H9 (cell line): ENCODE measurements around the gene KDM4D. TPM values are rescaled to one million over a fixed set of nuclear protein-coding genes. Genes with fewer than 3 reads are reported as not detected.

Experiments
- DNase-seq: peaks from one replicate; pipeline ENCODE4 v3.0.0-alpha.2; 2017
- H2AFZ ChIP-seq: one replicate; pipeline ENCODE4 v1.6.1; 2013; ENCODE audit warnings: mild to moderate bottlenecking, low read length, control low read depth, moderate library complexity
- H2AK5ac ChIP-seq: 2 replicates; pipeline ENCODE4 v1.6.1; 2013; ENCODE audit warnings: low read length, control low read depth, mixed read lengths; ENCODE audit not compliant: insufficient read length
- H2BK120ac ChIP-seq: one replicate; pipeline ENCODE4 v1.6.1; 2013; ENCODE audit warnings: low read depth, mild to moderate bottlenecking, low read length, control low read depth, inconsistent platforms; ENCODE audit not compliant: poor library complexity, severe bottlenecking
- H2BK12ac ChIP-seq: 2 replicates; pipeline ENCODE4 v1.6.1; 2013; ENCODE audit warnings: low read length, control low read depth, mixed read lengths, low read depth; ENCODE audit not compliant: insufficient read length
- H2BK15ac ChIP-seq: 2 replicates; pipeline ENCODE4 v1.6.1; 2013; ENCODE audit warnings: low read depth, low read length, control low read depth
- H2BK20ac ChIP-seq: one replicate; pipeline ENCODE4 v1.6.1; 2013; ENCODE audit warnings: low read depth, mild to moderate bottlenecking, low read length, control low read depth, inconsistent platforms; ENCODE audit not compliant: poor library complexity, severe bottlenecking
- H2BK5ac ChIP-seq: 2 replicates; pipeline ENCODE4 v1.6.1; 2013; ENCODE audit warnings: low read length, control low read depth, mixed read lengths; ENCODE audit not compliant: insufficient read length
- H3K14ac ChIP-seq: 2 replicates; pipeline ENCODE4 v1.6.1; 2013; ENCODE audit warnings: low read length, control low read depth; ENCODE audit not compliant: insufficient read depth
- H3K18ac ChIP-seq: 2 replicates; pipeline ENCODE4 v1.6.1; 2013; ENCODE audit warnings: low read depth, mild to moderate bottlenecking, mixed read lengths, low read length, control low read depth; ENCODE audit not compliant: insufficient read length
- H3K23ac ChIP-seq: 2 replicates; pipeline ENCODE4 v1.6.1; 2013; ENCODE audit warnings: low read length, control low read depth, mixed read lengths, low read depth; ENCODE audit not compliant: insufficient read length
- H3K23me2 ChIP-seq: 2 replicates; pipeline ENCODE4 v1.6.1; 2013; ENCODE audit warnings: low read depth, mild to moderate bottlenecking, mixed read lengths, low read length, control low read depth; ENCODE audit not compliant: insufficient read length, poor library complexity, severe bottlenecking
- H3K27ac ChIP-seq: 2 replicates; pipeline ENCODE4 v1.5.1; 2013; ENCODE audit warnings: low read length, control low read depth, mixed read lengths, low read depth; ENCODE audit not compliant: insufficient read length
- H3K27me3 ChIP-seq: 2 replicates; pipeline ENCODE4 v1.6.1; 2013; ENCODE audit warnings: low read length, control low read depth, inconsistent platforms; ENCODE audit not compliant: insufficient read depth
- H3K4ac ChIP-seq: 2 replicates; pipeline ENCODE4 v1.6.1; 2013; ENCODE audit warnings: low read depth, mild to moderate bottlenecking, control low read depth, inconsistent platforms, low read length, moderate library complexity
- H3K4me1 ChIP-seq: 2 replicates; pipeline ENCODE4 v1.6.1; 2013; ENCODE audit warnings: low read length, control low read depth, inconsistent platforms; ENCODE audit not compliant: insufficient read depth
- H3K4me2 ChIP-seq: 2 replicates; pipeline ENCODE4 v1.6.1; 2013; ENCODE audit warnings: low read length, control low read depth, mixed read lengths; ENCODE audit not compliant: insufficient read length, insufficient read depth
- H3K56ac ChIP-seq: 2 replicates; pipeline ENCODE4 v1.6.1; 2013; ENCODE audit warnings: low read depth, mild to moderate bottlenecking, mixed read lengths, low read length, control low read depth; ENCODE audit not compliant: insufficient read length
- H3K79me1 ChIP-seq: 2 replicates; pipeline ENCODE4 v1.6.1; 2013; ENCODE audit warnings: low read depth, mild to moderate bottlenecking, moderate library complexity, low read length, control low read depth, inconsistent platforms; ENCODE audit not compliant: insufficient read depth, poor library complexity, severe bottlenecking
- H3K79me2 ChIP-seq: 2 replicates; pipeline ENCODE4 v1.6.1; 2013; ENCODE audit warnings: low read length, control low read depth, inconsistent platforms; ENCODE audit not compliant: insufficient read depth
- H3K9ac ChIP-seq: 2 replicates; pipeline ENCODE4 v1.6.1; 2013; ENCODE audit warnings: low read length, control low read depth, mixed read lengths; ENCODE audit not compliant: insufficient read length; ENCODE audit errors: extremely low read depth
- H3K9me3 ChIP-seq: one replicate; pipeline ENCODE4 v1.6.1; 2013; ENCODE audit warnings: low read depth, low read length, inconsistent platforms; ENCODE audit not compliant: control insufficient read depth
- H3T11ph ChIP-seq: one replicate; pipeline ENCODE4 v1.6.1; 2013; ENCODE audit warnings: mild to moderate bottlenecking, low read length, control low read depth, inconsistent platforms
- H4K20me1 ChIP-seq: one replicate; pipeline ENCODE4 v1.6.1; 2013; ENCODE audit not compliant: control insufficient read depth, insufficient read length, insufficient read depth
- H4K5ac ChIP-seq: 2 replicates; pipeline ENCODE4 v1.6.1; 2013; ENCODE audit warnings: low read depth, mild to moderate bottlenecking, mixed read lengths, low read length, control low read depth; ENCODE audit not compliant: insufficient read length
- H4K8ac ChIP-seq: replicated peaks from 2 replicates; pipeline ENCODE4 v1.6.1; 2013; ENCODE audit warnings: low read length, control low read depth, mixed read lengths, low read depth; ENCODE audit not compliant: insufficient read length
- H4K91ac ChIP-seq: 2 replicates; pipeline ENCODE4 v1.6.1; 2013; ENCODE audit warnings: low read depth, mild to moderate bottlenecking, moderate library complexity, mixed read lengths, low read length, control low read depth; ENCODE audit not compliant: insufficient read length
- H3K27ac Mint-ChIP-seq, 3 experiments: 2 replicates in 2 of 3; 3 replicates in 1 of 3; pipeline ENCODE4 v1.8.0; 2020 to 2021; ENCODE audit warnings: mixed read lengths in 3 of 3, mild to moderate bottlenecking in 1 of 3, moderate library complexity in 1 of 3
- H3K27me3 Mint-ChIP-seq: 2 replicates; pipeline ENCODE4 v1.8.0; 2021; ENCODE audit warnings: low read depth, mild to moderate bottlenecking, moderate library complexity, mixed read lengths
- H3K36me3 Mint-ChIP-seq, 3 experiments: 2 replicates in 2 of 3; 3 replicates in 1 of 3; pipeline ENCODE4 v1.8.0; 2020 to 2021; ENCODE audit warnings: low read depth in 3 of 3, mixed read lengths in 3 of 3; ENCODE audit not compliant: insufficient read depth in 1 of 3
- H3K4me1 Mint-ChIP-seq, 2 experiments: 2 replicates each; pipeline ENCODE4 v1.8.0; 2020; ENCODE audit warnings: mixed read lengths in 2 of 2
- H3K4me3 Mint-ChIP-seq, 2 experiments: 2 replicates in 1 of 2; 3 replicates in 1 of 2; pipeline ENCODE4 v1.8.0; 2020 to 2021; ENCODE audit warnings: mild to moderate bottlenecking in 2 of 2, mixed read lengths in 2 of 2, moderate library complexity in 1 of 2
- H3K9me3 Mint-ChIP-seq, 2 experiments: 2 replicates in 1 of 2; 3 replicates in 1 of 2; pipeline ENCODE4 v1.8.0; 2020; ENCODE audit warnings: mild to moderate bottlenecking in 2 of 2, mixed read lengths in 2 of 2, moderate library complexity in 1 of 2
- WGBS: extraction: QIAGEN DNeasy Blood & Tissue Kit; methylation state at CpG from one replicate; pipeline ENCODE4 v1.1.7; 2013; ENCODE audit warnings: missing lambda C conversion rate, low lambda C conversion rate, mixed read lengths; ENCODE audit not compliant: insufficient read length; ENCODE audit errors: extremely low coverage; 5-methylcytosine and 5-hydroxymethylcytosine counted together
- total RNA-seq: library from RNA; stranded (reverse); gene quantifications from 2 replicates; pipeline ENCODE4 v1.2.1, GENCODE V29; 2021
- TF ChIP-seq, protein P1 (sequence below): fragments of 200-600 bp; sonication (generic); conservative IDR thresholded peaks from 3 replicates; pipeline ENCODE4 v1.8.0; 2021; ENCODE audit warnings: antibody characterized with exemption, mild to moderate bottlenecking

Gene KDM4D
- total RNA-seq, 1 experiment from 2014 or later = 1.9 TPM

DNA sequence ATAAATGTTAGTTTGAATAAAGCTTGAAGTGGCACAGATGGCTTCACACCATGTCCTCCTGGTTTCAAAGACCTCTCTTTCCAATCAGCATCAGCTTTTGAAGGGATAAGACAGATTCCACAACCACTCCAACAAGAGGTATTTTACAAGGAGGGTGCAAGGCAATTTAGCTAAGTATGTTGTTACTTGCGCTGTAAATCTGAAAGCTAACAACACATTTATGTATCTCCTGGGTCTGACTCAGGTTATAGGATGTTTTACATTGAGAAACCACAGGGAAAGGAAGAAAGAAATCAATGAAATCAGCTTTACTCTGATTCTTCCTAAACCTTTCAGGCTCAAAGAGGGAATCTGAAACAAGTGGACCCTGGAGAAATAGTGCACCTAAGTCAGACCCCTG lies 12.3 kb upstream of the KDM4D start:
- no peak overlapping the region for H4K5ac ChIP-seq
- DNase-seq = no peak
- TF ChIP-seq, protein P1, sequence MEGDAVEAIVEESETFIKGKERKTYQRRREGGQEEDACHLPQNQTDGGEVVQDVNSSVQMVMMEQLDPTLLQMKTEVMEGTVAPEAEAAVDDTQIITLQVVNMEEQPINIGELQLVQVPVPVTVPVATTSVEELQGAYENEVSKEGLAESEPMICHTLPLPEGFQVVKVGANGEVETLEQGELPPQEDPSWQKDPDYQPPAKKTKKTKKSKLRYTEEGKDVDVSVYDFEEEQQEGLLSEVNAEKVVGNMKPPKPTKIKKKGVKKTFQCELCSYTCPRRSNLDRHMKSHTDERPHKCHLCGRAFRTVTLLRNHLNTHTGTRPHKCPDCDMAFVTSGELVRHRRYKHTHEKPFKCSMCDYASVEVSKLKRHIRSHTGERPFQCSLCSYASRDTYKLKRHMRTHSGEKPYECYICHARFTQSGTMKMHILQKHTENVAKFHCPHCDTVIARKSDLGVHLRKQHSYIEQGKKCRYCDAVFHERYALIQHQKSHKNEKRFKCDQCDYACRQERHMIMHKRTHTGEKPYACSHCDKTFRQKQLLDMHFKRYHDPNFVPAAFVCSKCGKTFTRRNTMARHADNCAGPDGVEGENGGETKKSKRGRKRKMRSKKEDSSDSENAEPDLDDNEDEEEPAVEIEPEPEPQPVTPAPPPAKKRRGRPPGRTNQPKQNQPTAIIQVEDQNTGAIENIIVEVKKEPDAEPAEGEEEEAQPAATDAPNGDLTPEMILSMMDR = no peak
- no peak overlapping the region for H3T11ph ChIP-seq
- H3K27ac Mint-ChIP-seq = no peak overlapping the region; a peak in 1 of 7 replicates
- H2BK12ac ChIP-seq = no peak overlapping the region
- H2AK5ac ChIP-seq = no peak overlapping the region
- no peaks in the 10 kb centered on the region for H3K4me1 ChIP-seq
- H3K14ac ChIP-seq = no peak overlapping the region
- H3K9ac ChIP-seq = no peak overlapping the region
- no peak overlapping the region for H3K4me2 ChIP-seq
- no peak overlapping the region for H3K27ac ChIP-seq
- H3K4ac ChIP-seq = no peak overlapping the region
- no peaks in the 10 kb centered on the region for H3K79me2 ChIP-seq
- no peak overlapping the region for H2BK20ac ChIP-seq
- no peaks in the 10 kb centered on the region for H3K27me3 ChIP-seq
- H3K9me3 Mint-ChIP-seq = no peaks in the 10 kb centered on the region
- H3K27me3 Mint-ChIP-seq = no peaks in the 10 kb centered on the region
- no peaks in the 10 kb centered on the region for H3K79me1 ChIP-seq
- H2AFZ ChIP-seq = no peak overlapping the region
- no peak overlapping the region for H3K4me3 Mint-ChIP-seq
- no peak overlapping the region for H2BK5ac ChIP-seq
- H4K91ac ChIP-seq = no peak overlapping the region
- no peaks in the 10 kb centered on the region for H3K4me1 Mint-ChIP-seq
- WGBS = no CpG with 5 or more reads among the region's 1 CpG
- H3K23me2 ChIP-seq = no peaks in the 10 kb centered on the region
- no peaks in the 10 kb centered on the region for H4K20me1 ChIP-seq
- no peaks in the 10 kb centered on the region for H3K9me3 ChIP-seq
- no peak overlapping the region for H3K18ac ChIP-seq
- H3K23ac ChIP-seq = no peak overlapping the region
- H2BK15ac ChIP-seq = no peak overlapping the region
- peaks cover 21 to 47% (median 39%) of the 10 kb centered on the region in 3 experiments; a peak in 6 of 7 replicates for H3K36me3 Mint-ChIP-seq
- no peak overlapping the region for H4K8ac ChIP-seq
- H2BK120ac ChIP-seq = no peak overlapping the region
- no peak overlapping the region for H3K56ac ChIP-seq
